GM19025 (cell line): ENCODE results near the gene SYT3.

Experiments used
- ATAC-seq: cut with Tn5 transposase; IDR thresholded peaks from one replicate; pipeline ENCODE4 v1.9.1; 2021; ENCODE audit warnings: mild to moderate bottlenecking, low read depth, moderate library complexity; ENCODE audit not compliant: unreplicated experiment

The SYT3 gene

DNA sequence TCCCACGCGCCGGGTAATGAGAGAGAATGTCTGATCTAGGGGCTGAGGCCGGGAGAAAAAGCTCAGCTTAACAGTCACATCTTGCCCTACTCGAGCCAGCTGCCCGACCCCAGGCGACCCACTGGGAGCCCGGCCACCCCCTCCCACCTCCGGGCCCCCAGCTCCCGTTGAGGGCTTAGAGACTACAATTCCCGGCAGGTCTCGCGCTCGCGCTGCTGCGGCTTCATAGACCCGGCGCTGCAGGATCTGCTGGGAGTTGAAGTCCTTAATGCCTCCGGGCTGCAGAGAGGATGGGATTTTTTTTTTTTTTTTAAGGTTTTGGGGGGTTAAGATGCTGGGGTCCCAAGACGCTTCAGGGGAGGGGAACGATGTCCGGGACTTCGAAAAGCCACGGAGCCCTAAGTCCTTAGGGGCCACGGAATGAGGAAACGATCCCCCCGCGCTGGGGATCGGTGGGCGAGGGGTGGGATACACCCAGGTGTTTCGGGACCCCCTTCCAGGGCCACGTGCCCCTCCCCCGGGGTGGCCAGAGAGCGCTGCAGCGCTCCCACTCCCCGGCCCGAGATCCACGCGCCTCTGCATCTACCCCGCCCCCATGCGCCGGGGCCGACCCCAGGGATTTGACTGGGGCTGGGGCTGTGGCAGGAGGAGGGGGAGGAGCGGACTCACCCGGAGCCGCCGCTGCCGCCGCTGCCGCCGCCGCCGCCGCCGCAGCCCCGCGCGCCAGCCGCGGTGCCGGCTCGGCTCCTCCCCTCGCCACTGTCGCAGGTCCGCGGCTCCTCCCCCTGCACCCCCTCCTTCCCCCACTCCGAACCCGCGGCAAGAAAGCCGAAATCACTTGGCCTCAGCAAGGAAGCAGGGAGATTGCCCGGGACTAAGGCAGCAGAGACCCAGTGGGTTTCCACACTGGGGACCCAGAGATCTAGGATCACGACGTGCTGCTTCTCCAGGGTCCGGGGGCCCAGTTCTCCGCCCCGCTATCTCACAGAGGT, at the start of gene SYT3:
SYT3 (minus strand) TSS at position 761 of the 992 bp plus-strand sequence. CDS start 2,470 bp downstream, outside the sequence.
- no peak for ATAC-seq

DNA sequence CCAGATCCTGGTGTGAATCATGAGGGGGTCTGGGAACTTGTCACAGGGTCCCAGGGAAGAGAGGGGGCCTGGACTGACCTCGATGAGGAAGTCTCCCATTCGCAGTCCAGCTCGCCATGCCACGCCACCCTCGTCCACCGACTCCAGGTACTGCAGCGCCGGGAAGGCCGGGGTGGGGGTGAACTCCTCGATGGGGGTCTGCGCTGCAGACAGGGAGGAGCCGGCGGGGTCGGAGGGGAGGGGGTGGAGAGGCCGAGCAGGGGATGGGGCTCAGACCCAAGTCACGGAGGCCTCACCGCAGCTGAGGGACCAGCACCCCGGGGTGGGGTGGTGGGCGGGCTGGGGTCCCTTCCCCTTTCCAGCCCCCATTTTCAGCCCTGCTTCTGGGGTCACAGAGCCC, 49.1 kb upstream of the SYT3 start:
- no peak for ATAC-seq

DNA sequence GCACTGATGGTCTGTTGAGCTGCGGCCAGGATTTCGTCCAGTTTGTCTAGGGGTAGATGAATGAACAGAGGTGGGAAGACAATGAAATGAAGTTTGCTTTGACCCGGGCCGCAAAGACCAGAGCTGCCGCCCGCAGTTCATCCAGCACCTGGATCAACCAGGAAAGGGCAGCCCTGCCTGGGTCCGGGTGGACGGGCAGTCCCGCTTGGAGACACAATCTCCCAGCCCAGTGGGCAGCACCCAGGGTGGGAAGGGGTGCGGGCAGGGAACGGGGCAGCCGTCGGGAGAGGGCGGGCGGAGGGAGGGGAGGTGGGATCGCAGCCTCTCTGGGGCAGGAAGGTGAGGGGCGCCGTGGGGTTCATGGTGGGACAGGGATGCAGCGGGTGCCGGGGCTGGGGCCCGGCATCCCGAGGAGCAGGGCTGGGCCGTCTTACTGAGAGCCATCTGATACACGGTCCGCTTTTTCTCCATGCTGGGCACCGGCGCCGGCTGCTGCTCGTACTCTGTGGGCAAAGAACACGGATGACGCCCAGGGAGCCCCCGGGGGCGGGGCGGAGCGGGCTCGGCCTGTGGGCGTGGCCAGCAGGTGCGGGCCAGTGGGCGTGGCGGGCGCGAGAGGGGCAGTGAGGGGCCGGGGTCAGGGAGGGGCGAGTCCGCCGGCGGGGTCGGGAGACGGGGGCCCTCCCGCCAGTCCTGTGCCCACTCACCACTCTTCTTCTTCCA, 46.8 kb upstream of the SYT3 start:
- ATAC-seq: no peak

DNA sequence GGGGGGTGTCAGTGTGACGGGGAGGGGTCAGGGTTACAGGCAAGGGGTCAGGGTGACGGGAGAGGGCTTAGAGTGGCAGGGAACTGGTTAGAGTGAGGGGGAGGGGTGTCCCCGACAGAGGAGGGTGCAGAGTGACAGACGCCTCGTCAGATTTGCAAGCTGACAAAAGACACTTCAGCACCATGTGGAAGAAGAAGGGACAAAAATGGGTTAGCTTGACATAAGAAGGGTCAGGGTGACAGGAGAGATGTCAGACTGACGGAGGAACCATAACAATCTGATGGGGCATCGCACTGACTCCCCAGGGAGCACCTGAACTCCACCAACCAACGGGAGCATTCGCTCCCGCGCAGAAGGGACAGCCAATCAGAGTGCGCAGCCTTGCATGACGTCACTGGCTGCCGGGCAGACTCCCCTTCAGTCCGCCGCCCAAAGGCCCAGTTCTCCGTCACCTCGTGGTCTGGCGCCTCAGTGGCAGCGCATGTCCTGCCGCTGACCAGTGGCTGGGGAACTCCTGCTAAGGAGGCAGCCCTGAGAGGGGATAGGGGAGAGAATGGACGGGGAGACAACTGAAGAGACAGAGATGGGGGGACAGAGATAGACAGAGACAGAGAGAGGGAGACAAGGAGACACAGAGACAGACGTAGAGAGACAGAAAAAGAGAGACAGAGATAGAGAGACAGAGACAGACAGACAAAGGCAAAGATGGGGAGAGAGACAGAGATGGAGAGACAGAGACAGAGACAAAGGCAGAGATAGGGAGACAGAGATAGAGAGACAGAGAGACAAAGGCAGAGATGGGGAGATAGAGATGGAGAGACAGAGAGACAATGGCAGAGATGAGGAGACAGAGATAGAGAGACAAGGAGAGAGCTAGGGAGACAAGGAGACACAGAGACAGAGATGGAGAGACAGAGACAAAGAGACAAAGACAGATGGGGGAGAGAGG, 39.8 kb upstream of the SYT3 start:
- ATAC-seq: peak; percentile 73

DNA sequence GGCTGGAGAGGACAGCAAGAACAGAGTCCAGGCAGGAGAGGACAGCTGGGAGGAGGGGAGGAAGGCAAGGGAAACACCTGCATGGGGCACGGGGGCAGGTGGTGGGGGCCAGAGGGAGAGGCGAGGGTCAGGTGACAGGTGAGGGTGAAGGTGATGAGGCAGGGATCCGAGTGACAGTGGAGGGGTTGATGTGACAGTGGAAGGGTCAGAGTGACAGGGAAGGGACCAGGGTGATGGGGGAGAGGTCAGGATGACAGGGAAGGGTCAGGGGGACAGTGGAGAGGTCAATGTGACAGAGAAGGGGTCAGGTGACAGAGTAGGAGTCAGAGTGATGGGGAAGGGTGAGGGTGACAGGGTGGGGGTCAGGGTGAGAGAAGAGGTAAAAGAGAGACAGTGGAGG, 38.6 kb upstream of the SYT3 start:
- ATAC-seq: no peak

DNA sequence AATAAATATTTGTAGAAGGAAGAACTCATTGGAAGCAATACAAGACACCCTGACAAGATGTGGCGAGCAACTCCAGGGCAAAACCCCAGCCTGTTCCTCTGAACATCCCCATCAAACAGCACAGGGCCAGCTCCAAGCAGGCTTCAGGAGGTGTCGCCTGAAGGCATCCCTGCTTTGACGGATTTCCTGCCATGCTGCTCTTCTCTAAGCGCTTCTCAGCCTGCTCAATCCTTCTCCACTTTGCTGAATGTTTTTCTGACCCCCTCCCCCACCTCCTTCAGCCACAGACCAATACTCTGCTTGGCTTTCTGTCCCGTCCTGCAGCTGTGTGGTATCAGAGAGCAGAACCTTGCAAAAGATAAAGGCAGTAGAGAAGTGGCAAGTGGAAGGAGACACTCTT, 38.0 kb upstream of the SYT3 start:
- no peak for ATAC-seq

GRCh38 chr19:50676625-50677197, 37.0 kb upstream of the SYT3 start:
- no peak for ATAC-seq

DNA sequence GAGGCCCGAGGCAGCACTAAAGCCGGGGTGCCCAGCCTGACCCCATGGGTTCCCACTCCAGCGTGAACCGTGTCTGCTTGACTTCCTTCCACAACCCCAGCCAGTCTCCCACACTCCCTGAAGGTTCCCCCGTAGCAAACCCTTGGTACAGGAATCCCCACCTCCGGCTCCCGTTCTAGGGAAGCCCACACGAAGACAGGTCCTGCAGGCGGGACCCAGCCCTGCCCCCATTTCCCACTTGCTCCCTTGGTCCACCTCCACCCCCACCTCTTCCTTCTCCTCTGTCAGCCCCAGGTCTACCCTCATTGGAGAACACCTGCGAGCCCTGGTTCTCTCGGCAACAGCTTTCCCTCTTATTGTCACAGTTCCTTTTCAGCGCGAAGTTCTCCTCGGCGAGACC, 33.4 kb upstream of the SYT3 start:
- ATAC-seq: no peak

GRCh38 chr19:50670102-50670380, 30.4 kb upstream of the SYT3 start:
- ATAC-seq: no peak

DNA sequence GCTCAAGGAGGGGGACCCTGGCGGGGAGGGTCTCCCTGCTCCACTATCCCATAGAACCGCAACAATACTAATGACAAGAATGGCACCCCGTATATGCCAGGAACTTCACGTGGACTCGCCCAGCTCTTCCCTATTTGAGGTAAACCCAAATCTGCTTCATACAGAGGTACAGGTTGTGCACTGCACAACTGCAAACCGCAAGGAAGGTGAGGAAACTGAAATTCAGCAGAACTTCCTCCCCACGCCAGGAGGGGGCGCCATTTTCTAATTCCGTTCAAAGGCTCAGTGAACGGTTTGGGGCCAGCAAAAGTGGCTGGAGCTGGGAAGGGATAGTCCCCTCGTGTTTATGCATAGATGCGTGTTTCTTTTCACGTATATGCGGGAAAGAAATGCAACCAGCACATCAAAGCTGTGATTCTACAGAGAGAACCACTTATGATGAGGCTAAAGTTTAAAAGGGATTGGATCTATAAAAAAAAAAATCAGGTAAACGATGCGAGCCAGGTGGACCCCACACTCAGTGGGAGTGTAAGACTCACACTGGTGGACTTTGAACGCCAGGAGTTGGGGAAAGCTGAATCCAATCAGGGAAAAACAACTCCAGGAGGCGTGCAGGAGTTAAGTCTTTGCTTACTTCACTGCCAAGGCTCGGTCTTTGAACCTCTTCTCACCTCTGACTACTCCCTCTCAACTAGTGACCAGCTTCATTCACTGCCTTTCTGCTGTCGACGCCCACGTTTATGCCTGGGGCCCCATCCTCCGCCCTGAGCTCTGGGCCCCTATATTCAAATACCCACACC, 29.8 kb upstream of the SYT3 start:
- no peak for ATAC-seq

GRCh38 chr19:50668879-50669278, 29.2 kb upstream of the SYT3 start:
- ATAC-seq: no peak

DNA sequence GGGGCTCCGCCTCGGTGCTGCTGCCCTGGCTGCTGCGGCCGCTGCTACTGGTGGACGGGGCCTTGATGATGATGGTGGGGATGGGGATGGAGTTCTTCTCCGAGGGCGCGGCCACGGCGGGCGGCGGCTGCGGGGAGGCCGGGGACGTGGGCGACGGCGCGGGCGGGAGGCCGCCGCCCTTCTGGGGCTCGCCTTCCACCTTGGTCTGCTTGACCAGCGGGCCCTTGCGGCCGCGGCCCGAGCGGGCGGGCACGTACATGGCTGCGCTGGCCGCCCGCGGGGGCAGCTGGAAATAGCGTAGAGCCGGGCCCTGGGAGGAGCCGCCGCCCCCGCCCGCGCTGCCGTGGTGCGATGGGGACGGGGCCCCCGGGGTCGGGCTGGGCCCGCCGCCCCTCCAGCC, 28.7 kb upstream of the SYT3 start:
- no peak for ATAC-seq

- no peak for ATAC-seq
Observed at GRCh38 chr19:50667759-50668231, 28.1 kb upstream of the SYT3 start.

GRCh38 chr19:50667177-50667758, 27.6 kb upstream of the SYT3 start:
- ATAC-seq: no peak

- ATAC-seq: no peak
Observed at GRCh38 chr19:50666346-50667176, 26.9 kb upstream of the SYT3 start.

DNA sequence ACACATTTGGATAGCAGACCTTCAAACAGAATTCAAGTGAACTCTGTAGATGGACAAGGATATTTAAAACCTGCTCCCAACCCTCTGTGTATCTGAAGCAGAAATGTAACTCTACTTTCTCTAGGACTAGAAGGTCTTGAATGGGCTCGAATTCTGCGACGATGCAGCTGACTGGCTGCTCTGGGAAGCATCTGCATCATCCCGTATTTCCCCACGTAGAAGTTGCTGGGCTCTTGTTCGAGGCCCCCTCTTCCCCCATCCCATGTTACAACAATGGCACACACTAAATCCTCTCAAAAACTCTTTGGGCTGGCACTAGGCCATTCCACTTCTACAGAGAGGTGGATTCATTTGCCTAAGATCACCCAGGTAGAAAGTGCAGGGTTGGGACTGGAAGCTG, 24.5 kb upstream of the SYT3 start:
- ATAC-seq: no peak

GRCh38 chr19:50663482-50663790, 23.8 kb upstream of the SYT3 start:
- ATAC-seq: no peak
